ENCODE results near the gene TMEM106C.

TMEM106C gene

DNA sequence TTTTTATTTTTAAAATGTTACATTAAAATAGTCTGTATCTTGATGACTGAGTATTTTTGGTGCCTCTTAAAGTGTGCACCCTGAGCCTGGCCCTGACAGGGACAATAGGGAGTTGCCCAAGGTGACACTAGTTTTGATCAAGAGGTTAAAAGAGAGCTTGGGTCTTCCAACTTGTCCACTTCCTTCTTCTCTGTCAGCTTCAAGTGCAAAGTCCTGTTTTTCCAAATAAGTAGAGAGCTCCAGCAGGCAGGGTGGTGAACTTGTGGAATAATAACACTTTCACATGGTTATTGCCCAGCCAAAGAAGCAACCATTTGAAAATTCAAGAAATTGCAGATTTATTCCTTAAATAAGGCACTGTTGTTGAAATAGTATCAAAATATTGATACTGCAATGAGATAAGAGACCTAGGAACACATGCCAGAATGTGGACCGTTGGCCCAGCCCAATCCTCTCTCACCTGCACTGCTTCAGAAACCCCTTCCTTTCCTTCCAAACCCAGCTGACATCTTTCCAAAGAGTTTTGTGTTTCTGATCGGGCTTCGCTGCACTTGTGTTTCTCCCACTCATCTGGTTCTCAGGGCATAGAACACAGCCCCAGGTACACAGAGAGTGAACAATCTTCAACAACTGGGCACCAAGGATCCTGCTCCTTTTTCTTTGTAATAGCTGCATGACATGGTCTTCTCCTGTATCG is 54.7 kb downstream of the TMEM106C start:
- DNase-seq (ENCODE audit: extremely low read depth, low read depth) = no peak
- TF ChIP-seq CTCF (IDR thresholded peaks at IDR 0.05; ENCODE audit: low read depth, low read length) = no peak
